HCT116 (cell line): ENCODE measurements around the gene NCOA5. TPM values are rescaled to one million over a fixed set of nuclear protein-coding genes. Genes with fewer than 3 reads are reported as not detected.
"Not testable (repeated sequence)": the region's sequence is repeated elsewhere in the genome, so short reads cannot be mapped to it uniquely, and the experiment has no call there.

ENCODE experiments used
- ATAC-seq: fragments of 200-7000 bp; cut with Tn5 transposase; 2 replicates; pipeline ENCODE4 v1.9.1; 2020; ENCODE audit warnings: mild to moderate bottlenecking, moderate library complexity
- BruUV-seq: library from RNA; stranded (reverse); fragments of 400-500 nt; replicated peaks from 2 replicates; lab custom pipeline; 2021; lab: Mats Ljungman, UMichigan
- CTCF ChIA-PET: fragments of 300-600 bp; sonication (Branson Sonifier 250); formaldehyde crosslinking; loops from one replicate; lab custom pipeline; 2021; ENCODE audit warnings: antibody characterized with exemption; lab: Charles Lee
- POLR2A ChIA-PET: fragments of 300-600, 350-600 bp; sonication (Branson Sonifier 250); formaldehyde crosslinking; loops from one replicate; lab custom pipeline; 2021; ENCODE audit warnings: antibody characterized with exemption; lab: Charles Lee
- RAD21 ChIA-PET, 2 experiments: fragments of 300-600 bp; sonication (Branson Sonifier 250); formaldehyde crosslinking; loops; one replicate each; lab custom pipeline; 2023; ENCODE audit warnings: low total read pairs in 2 of 2; ENCODE audit not compliant: uncharacterized antibody in 2 of 2, unreplicated experiment in 2 of 2, low non-redundant PET in 1 of 2; lab: Charles Lee
- DNase-seq: peaks from one replicate; pipeline ENCODE4 v3.0.0-alpha.2; 2010; ENCODE audit warnings: low read depth, low spot score
- H2AFZ ChIP-seq: fragments of 200-600 bp; shearing (Covaris generic), sonication (generic); 2 replicates; pipeline ENCODE4 v1.6.1; 2017; ENCODE audit warnings: low read depth, mixed run types, mixed read lengths, antibody characterized with exemption, low read length; ENCODE audit not compliant: poor library complexity, severe bottlenecking
- H3K27ac ChIP-seq: 2 replicates; pipeline ENCODE4 v1.5.1; 2012; ENCODE audit warnings: low read depth, low read length
- H3K27me3 ChIP-seq: fragments of 200-600 bp; sonication (generic); 2 replicates; pipeline ENCODE4 v1.6.1; 2016; ENCODE audit warnings: mixed run types, low read length, mixed read lengths; ENCODE audit not compliant: insufficient read depth
- H3K36me3 ChIP-seq, 2 experiments: fragments of 200-500 bp in 1 of 2; fragments of 200-600 bp in 1 of 2; sonication (Bioruptor generic) in 1 of 2; sonication (generic) in 1 of 2; 2 replicates each; pipeline versions ENCODE4 v1.5.1 to v1.6.1; 2014 to 2016; ENCODE audit warnings: low read length in 2 of 2, inconsistent platforms in 1 of 2, mixed read lengths in 1 of 2, mixed run types in 1 of 2; ENCODE audit not compliant: insufficient read depth in 2 of 2, control insufficient read depth in 1 of 2
- H3K4me1 ChIP-seq, 2 experiments: fragments of 200-600 bp in 1 of 2; sonication (generic) in 1 of 2; 2 replicates each; pipeline versions ENCODE4 v1.5.1 to v1.6.1; 2012 to 2017; ENCODE audit warnings: low read length in 2 of 2, inconsistent platforms in 1 of 2, mild to moderate bottlenecking in 1 of 2, mixed read lengths in 1 of 2, mixed run types in 1 of 2, moderate library complexity in 1 of 2; ENCODE audit not compliant: insufficient read depth in 2 of 2, control insufficient read depth in 1 of 2
- H3K4me2 ChIP-seq: fragments of 200-600 bp; sonication (generic); 2 replicates; pipeline ENCODE4 v1.6.1; 2017; ENCODE audit warnings: mixed run types, low read length, mixed read lengths
- H3K4me3 ChIP-seq, 2 experiments: fragments of 200-600 bp in 1 of 2; sonication (generic) in 1 of 2; replicated peaks in 1 of 2; 2 replicates each; pipeline ENCODE4 v1.5.1; 2011 to 2016; ENCODE audit warnings: low read length in 2 of 2, control low read depth in 1 of 2, low read depth in 1 of 2, mild to moderate bottlenecking in 1 of 2, mixed read lengths in 1 of 2, mixed run types in 1 of 2
- H3K79me2 ChIP-seq: fragments of 200-600 bp; sonication (generic); 2 replicates; pipeline ENCODE4 v1.6.1; 2017; ENCODE audit warnings: mild to moderate bottlenecking, mixed run types, low read length, moderate library complexity, mixed read lengths; ENCODE audit not compliant: insufficient read depth
- H3K9ac ChIP-seq: fragments of 200-600 bp; sonication (generic); 2 replicates; pipeline ENCODE4 v1.6.1; 2016; ENCODE audit warnings: low read length, mixed read lengths
- H3K9me2 ChIP-seq: fragments of 200-600 bp; sonication (generic), shearing (Covaris generic); 2 replicates; pipeline ENCODE4 v1.6.1; 2017; ENCODE audit warnings: mixed run types, mild to moderate bottlenecking, moderate library complexity; ENCODE audit not compliant: insufficient read depth
- H3K9me3 ChIP-seq, 2 experiments: fragments of 200-500 bp in 1 of 2; fragments of 200-600 bp in 1 of 2; sonication (Bioruptor generic) in 1 of 2; sonication (generic) in 1 of 2; 2 replicates each; pipeline ENCODE4 v1.6.1; 2014 to 2017; ENCODE audit warnings: low read length in 2 of 2, mixed read lengths in 2 of 2, inconsistent platforms in 1 of 2, low read depth in 1 of 2, mild to moderate bottlenecking in 1 of 2, mixed run types in 1 of 2, moderate library complexity in 1 of 2; ENCODE audit not compliant: control insufficient read depth in 1 of 2, insufficient read depth in 1 of 2
- H4K20me1 ChIP-seq: fragments of 200-600 bp; sonication (generic), shearing (Covaris generic); 2 replicates; pipeline ENCODE4 v1.6.1; 2017; ENCODE audit warnings: mixed run types, mild to moderate bottlenecking, moderate library complexity; ENCODE audit not compliant: insufficient read depth
- EZH2 ChIP-seq: fragments of 200-600 bp; sonication (generic); IDR thresholded peaks from 2 replicates; pipeline ENCODE4 v1.6.1; 2017; ENCODE audit warnings: antibody characterized with exemption, mixed run types
- JUND ChIP-seq: IDR thresholded peaks from 2 replicates; pipeline ENCODE4 v1.6.1; 2012
- MAX ChIP-seq: IDR thresholded peaks from 2 replicates; pipeline ENCODE4 v1.6.1; 2012
- intact Hi-C: fragments of 100-400 bp; cut with micrococcal nuclease; formaldehyde crosslinking; loops from 2 replicates; pipeline ENCODE4 v1.10.0; 2022
- total RNA-seq: library from RNA; stranded (reverse); gene quantifications from one replicate; pipeline ENCODE4 v1.2.1, GENCODE V29; 2021; ENCODE audit not compliant: unreplicated experiment

NCOA5 gene
- total RNA-seq, 1 experiment from 2014 or later: 31.6 TPM

GRCh38 chr20:46100988-46101387 is 11.2 kb upstream of the NCOA5 start:
- DNase-seq: no peak
- Histone ChIP-seq H4K20me1 (no peaks in the 10 kb centered on the region), H3K27me3 (no peaks in the 10 kb centered on the region)
- no peak for TF ChIP-seq JUND
- TF ChIP-seq EZH2: no peak
- TF ChIP-seq MAX: no peak
- TF ChIP-seq, all 23 proteins: peak for 0
- intact Hi-C loops: no loop called here
- no peaks in the 10 kb centered on the region for H3K36me3 ChIP-seq
- no peak overlapping the region for H3K9ac ChIP-seq
- CTCF ChIA-PET: no interaction called here
- H3K9me3 ChIP-seq: no peaks in the 10 kb centered on the region
- RAD21 ChIA-PET: no interaction called here
- no TSS peak for BruUV-seq
- no peak overlapping the region for H3K27ac ChIP-seq
- no peak overlapping the region for H3K4me2 ChIP-seq
- no peak overlapping the region for H3K4me3 ChIP-seq
- no peak overlapping the region for H2AFZ ChIP-seq
- POLR2A ChIA-PET: no interaction called here
- H3K9me2 ChIP-seq: no peaks in the 10 kb centered on the region
- H3K4me1 ChIP-seq: no peaks in the 10 kb centered on the region
- no peaks in the 10 kb centered on the region for H3K79me2 ChIP-seq
- no peak for ATAC-seq

DNA sequence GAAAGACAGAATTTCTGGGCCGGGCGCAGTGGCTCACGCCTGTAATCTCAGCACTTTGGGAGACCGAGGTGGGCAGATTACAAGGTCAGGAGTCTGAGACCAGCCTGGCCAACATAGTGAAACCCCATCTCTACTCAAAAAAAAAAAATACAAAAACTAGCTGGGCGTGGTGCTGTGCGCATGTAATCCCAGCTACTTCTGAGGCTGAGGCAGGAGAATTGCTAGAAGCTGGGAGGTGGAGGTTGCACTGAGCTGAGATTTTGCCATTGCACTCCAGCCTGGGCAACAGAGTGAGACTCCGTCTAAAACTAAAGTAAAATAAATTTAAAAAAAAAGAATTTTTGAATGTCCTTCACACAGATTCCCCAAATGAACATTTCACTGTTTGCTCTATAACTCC is 10.7 kb upstream of the NCOA5 start:
- H2AFZ ChIP-seq, H3K27ac ChIP-seq, DNase-seq, POLR2A ChIA-PET, H3K27me3 ChIP-seq, H3K4me1 ChIP-seq, ATAC-seq, H3K4me2 ChIP-seq, H3K9me3 ChIP-seq, RAD21 ChIA-PET, H3K9ac ChIP-seq, H3K9me2 ChIP-seq, H3K79me2 ChIP-seq, H3K4me3 ChIP-seq, CTCF ChIA-PET, H3K36me3 ChIP-seq, intact Hi-C loops, H4K20me1 ChIP-seq, BruUV-seq: not testable (repeated sequence)
